Myocyte (in vitro differentiated cells): ENCODE results near the gene TMEM53. TPM values are rescaled to one million over a fixed set of nuclear protein-coding genes. Genes with fewer than 3 reads are reported as not detected.

ENCODE experiments used
- DNase-seq: peaks from one replicate; pipeline ENCODE4 v3.0.0-alpha.2; 2012; ENCODE audit warnings: low read depth
- total RNA-seq: library from RNA; depleted of rRNA; stranded (reverse); fragments of >200 nt; gene quantifications from 2 replicates; pipeline ENCODE4 v1.2.3, GENCODE V29; 2014

Gene TMEM53
- total RNA-seq, 1 donor from 2014 or later, result 20.8 TPM

GRCh38 chr1:44631647-44632539, 42.4 kb downstream of the TMEM53 start:
- DNase-seq, result peak; percentile 88

- no peak for DNase-seq
Observed at GRCh38 chr1:44631333-44631646, 43.0 kb downstream of the TMEM53 start.

- no peak for DNase-seq
Observed at GRCh38 chr1:44630116-44630515, 44.2 kb downstream of the TMEM53 start.

GRCh38 chr1:44628962-44629756, 45.1 kb downstream of the TMEM53 start:
- peak; percentile 53 for DNase-seq

- DNase-seq, result no peak
Observed at GRCh38 chr1:44625348-44625747, 48.9 kb downstream of the TMEM53 start.

- DNase-seq, result no peak
Observed at GRCh38 chr1:44624268-44624901, 49.9 kb downstream of the TMEM53 start.

- DNase-seq, result no peak
Observed at GRCh38 chr1:44621841-44622286, 52.4 kb downstream of the TMEM53 start.

GRCh38 chr1:44620072-44620471, 54.2 kb downstream of the TMEM53 start:
- no peak for DNase-seq

- DNase-seq, result no peak
Observed at GRCh38 chr1:44619261-44619900, 54.9 kb downstream of the TMEM53 start.

- DNase-seq, result no peak
Observed at GRCh38 chr1:44617703-44618029, 56.6 kb downstream of the TMEM53 start.

GRCh38 chr1:44616991-44617702, 57.1 kb downstream of the TMEM53 start:
- peak; percentile 59 for DNase-seq

GRCh38 chr1:44616284-44616990, 57.8 kb downstream of the TMEM53 start:
- no peak for DNase-seq

GRCh38 chr1:44613941-44614340, 60.3 kb downstream of the TMEM53 start:
- no peak for DNase-seq

GRCh38 chr1:44611866-44612265, 62.4 kb downstream of the TMEM53 start:
- no peak for DNase-seq

- DNase-seq, result no peak
Observed at GRCh38 chr1:44611419-44611818, 62.9 kb downstream of the TMEM53 start.

- DNase-seq, result no peak
Observed at GRCh38 chr1:44610527-44611148, 63.6 kb downstream of the TMEM53 start.

GRCh38 chr1:44609768-44610526, 64.3 kb downstream of the TMEM53 start:
- no peak for DNase-seq

- DNase-seq, result peak; percentile 74
Observed at GRCh38 chr1:44609412-44609767, 64.9 kb downstream of the TMEM53 start.

GRCh38 chr1:44608141-44608540, 66.1 kb downstream of the TMEM53 start:
- DNase-seq, result no peak
